ENCODE measurements around the gene KCNK7.

KCNK7 gene

GRCh38 chr11:65595543-65596281 lies at the start of gene KCNK7:
KCNK7 (minus strand) TSS chr11:65595800; CDS start chr11:65595772, 28 bp downstream.
- Histone ChIP-seq H3K27ac (peak within 1 kb of the TSS in 18 of 21 experiments; percentile 12 to 88 (median 68)), H3K4me3 (peak within 1 kb of the TSS in 3 of 7 experiments; percentile 0 to 27 (median 12))

GRCh38 chr11:65644837-65645236 lies 49.2 kb upstream of the KCNK7 start:
- Histone ChIP-seq H3K4me3 (no peak overlapping the region), H3K27ac (peak overlapping the region in 3 of 21 experiments; percentile 3 to 21 (median 10))

DNA sequence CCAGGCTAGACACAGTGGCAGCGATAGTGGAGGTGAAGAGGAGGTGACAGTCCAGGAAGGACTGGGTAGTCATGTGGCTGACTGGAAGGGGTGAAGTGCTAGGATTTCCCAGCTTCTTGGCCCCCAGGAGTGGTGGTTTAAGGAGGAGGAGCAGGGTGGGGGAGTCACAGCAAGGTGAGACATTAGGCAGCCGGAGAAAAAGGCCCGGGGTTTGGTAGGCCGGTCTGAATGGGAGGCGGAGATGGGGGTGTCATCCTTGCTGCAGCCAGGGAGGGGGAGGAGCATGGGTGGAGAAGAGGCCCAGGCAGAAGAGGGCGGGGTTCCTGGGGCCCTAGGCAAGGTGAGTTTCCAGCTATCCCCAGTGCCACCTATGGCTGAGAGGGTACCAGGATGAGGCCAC lies 48.4 kb upstream of the KCNK7 start:
- no peak overlapping the region for H3K27ac ChIP-seq
- no peak overlapping the region for H3K4me3 ChIP-seq

GRCh38 chr11:65642014-65642671 lies 46.5 kb upstream of the KCNK7 start:
- peak overlapping the region in 9 of 21 experiments; percentile 80 to 97 (median 87) for H3K27ac ChIP-seq
- peak overlapping the region in 4 of 7 experiments; percentile 21 to 70 (median 44) for H3K4me3 ChIP-seq

DNA sequence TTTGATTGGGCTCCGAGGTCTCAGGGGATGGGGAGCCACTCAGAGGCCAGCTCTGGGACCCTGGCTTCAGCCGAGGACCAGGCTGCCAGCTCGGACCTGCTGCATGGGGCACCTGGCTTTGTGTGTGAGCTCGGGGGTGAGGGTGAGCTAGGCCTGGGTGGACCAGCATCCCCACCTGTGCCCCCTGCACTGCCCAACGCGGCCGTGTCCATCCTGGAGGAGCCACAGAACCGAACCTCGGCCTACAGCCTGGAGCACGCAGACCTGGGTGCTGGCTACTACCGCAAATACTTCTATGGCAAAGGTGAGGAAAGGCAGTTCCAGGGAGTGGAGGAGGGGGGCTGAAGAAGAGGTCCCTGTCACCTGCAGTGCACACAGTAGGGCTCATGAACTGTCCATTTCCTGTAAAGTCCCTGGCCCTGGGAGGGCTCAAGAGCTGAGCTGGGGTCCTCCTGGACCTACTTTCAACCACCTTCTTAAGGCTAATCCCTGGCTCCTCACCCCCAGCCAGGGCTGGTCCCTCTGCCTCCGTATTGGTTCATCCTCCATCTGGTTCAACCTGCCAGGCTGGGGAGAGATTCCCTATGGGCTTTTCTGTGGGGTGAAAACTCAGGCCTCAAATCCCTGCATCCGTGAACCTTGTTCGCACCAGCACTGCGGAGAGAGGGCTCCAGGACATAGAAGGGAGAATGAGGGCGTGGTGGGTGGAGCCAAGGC lies 45.9 kb upstream of the KCNK7 start:
- Histone ChIP-seq H3K27ac (peak overlapping the region in 19 of 21 experiments; percentile 70 to 98 (median 86)), H3K4me3 (peak overlapping the region; percentile 13 to 70 (median 33))

GRCh38 chr11:65640483-65641296 lies 45.1 kb upstream of the KCNK7 start:
- Histone ChIP-seq H3K4me3 (peak overlapping the region; percentile 13 to 70 (median 33)), H3K27ac (peak overlapping the region in 20 of 21 experiments; percentile 70 to 98 (median 86))

- H3K4me3 ChIP-seq = peak overlapping the region; percentile 13 to 70 (median 33)
Observed at GRCh38 chr11:65639623-65640482, 44.3 kb upstream of the KCNK7 start.

DNA sequence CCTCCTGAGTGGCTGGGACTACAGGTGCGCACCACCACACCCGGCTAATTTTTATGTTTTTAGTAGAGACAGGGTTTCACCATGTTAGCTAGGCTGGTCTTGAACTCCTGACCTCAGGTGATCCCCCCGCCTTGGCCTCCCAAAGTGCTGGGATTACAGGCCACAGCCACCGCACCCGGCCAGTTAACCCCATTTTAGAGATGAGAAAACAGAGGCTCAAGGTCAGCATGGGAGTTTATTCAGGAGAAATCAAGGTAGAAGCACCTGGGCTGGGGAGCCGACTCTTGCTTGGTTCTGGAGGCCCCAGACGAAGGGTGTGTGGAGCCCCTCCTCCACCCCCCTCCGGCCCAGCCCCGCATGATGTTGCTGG lies 43.6 kb upstream of the KCNK7 start:
- peak overlapping the region in 16 of 21 experiments; percentile 74 to 98 (median 87) for H3K27ac ChIP-seq
- peak overlapping the region in 4 of 7 experiments; percentile 55 to 82 (median 70) for H3K4me3 ChIP-seq

More at GRCh38 chr11:65639623-65640482, 44.3 kb upstream of the KCNK7 start:
- peak overlapping the region in 20 of 21 experiments; percentile 70 to 98 (median 86) for H3K27ac ChIP-seq

DNA sequence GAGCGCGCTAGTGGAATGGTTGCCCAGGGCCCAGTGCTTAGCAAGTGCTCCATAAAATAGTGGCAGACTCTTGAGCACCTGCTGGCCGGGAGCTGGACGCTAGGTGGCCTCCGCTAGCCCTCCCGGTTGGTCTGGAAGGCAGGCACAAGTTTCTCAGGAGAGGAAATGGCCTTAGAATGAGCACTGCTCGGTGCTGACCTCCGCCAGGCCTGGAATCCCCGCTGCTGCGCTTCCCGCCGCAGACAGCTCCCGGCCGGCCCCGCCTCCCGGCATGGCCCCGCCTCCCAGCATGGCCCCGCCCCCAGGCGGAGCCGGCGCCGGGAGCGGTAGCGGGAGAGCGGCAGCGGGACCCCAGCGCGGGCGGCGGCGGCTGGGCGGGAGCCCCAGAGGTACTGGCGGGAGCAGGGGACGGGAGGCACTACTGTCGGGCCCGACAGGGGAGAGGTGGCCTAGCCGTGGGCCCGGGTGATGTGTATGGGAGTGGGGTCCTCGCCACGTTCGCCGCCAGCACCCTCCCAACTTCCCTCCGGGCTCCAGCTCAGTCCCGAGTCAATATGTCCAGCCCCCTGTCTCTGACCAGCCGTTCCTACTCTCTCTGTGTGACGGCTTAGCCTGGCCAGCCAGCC lies 42.3 kb upstream of the KCNK7 start, which contains the start of gene SIPA1:
Gene SIPA1 (plus strand): TSS at position 308 of the 626 bp plus-strand sequence. CDS start 2,821 bp downstream, outside the sequence.
- peak within 1 kb of the TSS; percentile 47 to 98 (median 86) for H3K27ac ChIP-seq
- H3K4me3 ChIP-seq = peak within 1 kb of the TSS; percentile 48 to 82 (median 71)

DNA sequence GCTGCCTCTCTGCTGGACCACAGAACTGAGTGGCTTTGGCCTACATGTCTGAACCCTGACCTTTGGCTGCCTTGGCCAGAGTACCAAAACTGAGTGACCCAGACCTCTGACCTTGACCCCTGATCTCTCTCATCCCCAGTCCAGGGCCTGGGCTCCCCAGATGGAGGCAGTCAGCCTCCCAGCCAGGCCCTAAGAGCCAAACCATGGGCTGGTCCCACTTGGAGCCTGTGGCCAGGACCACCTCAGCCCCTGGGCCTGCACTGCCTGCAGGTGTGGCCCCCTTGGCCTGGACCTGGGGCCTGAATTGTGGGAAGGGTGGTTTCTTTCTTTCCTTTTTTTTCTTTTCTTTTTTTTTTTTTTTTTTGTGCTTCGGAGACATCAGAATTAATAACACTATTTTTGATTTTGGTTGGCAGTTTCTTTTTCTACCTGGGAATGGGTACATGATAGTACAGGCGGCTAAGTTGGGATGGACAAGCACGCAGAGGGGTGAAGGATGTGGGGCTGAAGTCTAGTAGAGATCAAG lies 41.5 kb upstream of the KCNK7 start:
- Histone ChIP-seq H3K27ac (peak overlapping the region in 12 of 21 experiments; percentile 13 to 97 (median 86)), H3K4me3 (no peak overlapping the region)

- no peak overlapping the region for H3K4me3 ChIP-seq
- peak overlapping the region in 4 of 21 experiments; percentile 13 to 62 (median 44) for H3K27ac ChIP-seq
Observed at GRCh38 chr11:65636108-65637031, 40.8 kb upstream of the KCNK7 start.

- Histone ChIP-seq H3K27ac (no peak overlapping the region), H3K4me3 (no peak overlapping the region)
Observed at GRCh38 chr11:65634905-65635731, 39.5 kb upstream of the KCNK7 start.

- Histone ChIP-seq H3K4me3 (no peak overlapping the region), H3K27ac (no peak overlapping the region)
Observed at GRCh38 chr11:65634440-65634839, 38.8 kb upstream of the KCNK7 start.

GRCh38 chr11:65634109-65634436 lies 38.5 kb upstream of the KCNK7 start:
- H3K27ac ChIP-seq = no peak overlapping the region
- no peak overlapping the region for H3K4me3 ChIP-seq

DNA sequence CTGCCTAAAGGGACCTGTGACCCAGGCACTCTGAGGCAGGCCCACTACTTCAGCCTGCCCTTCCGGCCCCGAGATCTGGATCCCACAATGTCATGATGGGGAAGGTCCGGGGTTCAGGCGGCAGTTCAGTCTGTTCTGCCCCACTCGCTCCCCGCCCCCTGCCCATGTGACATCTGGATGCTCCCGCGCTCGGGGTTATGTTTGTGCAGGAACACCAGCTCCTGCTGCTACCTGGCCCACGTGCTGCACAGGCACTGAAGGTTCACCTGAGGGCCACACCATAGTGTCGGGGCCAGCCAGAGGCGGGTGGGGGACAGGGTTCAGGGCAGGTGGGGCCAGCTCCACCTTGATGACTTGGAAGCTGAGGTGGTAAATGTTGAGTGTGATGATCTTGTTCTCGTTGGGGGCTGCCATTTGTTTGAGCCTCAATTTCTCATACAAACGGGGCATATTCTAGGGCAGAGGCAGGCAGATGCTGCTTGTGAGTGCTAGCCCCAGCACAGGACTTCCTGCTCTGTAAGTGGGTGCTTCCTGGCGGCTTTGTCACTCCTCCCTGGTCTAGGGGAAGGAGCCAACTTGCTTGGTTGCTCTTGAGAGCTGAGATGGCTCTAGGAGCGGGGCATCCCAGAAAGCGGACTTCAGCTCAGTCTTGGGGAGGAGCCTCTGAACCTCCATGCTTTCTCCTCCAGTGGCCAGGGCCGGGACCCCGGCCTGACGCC lies 37.9 kb upstream of the KCNK7 start:
- no peak overlapping the region for H3K27ac ChIP-seq

More for the DNA sequence above, 37.9 kb upstream of the KCNK7 start:
- H3K4me3 ChIP-seq = no peak overlapping the region
